ENCODE results near the gene GPR179. TPM values are rescaled to one million over a fixed set of nuclear protein-coding genes. Genes with fewer than 3 reads are reported as not detected.
A peak's percentile ranks its signal among the peaks of the same experiment; 100 is the strongest.
"Not testable (repeated sequence)": the region's sequence is repeated elsewhere in the genome, so short reads cannot be mapped to it uniquely, and the experiment has no call there.

GPR179 gene
- total RNA-seq, 1 donor from 2014 or later = not detected

DNA sequence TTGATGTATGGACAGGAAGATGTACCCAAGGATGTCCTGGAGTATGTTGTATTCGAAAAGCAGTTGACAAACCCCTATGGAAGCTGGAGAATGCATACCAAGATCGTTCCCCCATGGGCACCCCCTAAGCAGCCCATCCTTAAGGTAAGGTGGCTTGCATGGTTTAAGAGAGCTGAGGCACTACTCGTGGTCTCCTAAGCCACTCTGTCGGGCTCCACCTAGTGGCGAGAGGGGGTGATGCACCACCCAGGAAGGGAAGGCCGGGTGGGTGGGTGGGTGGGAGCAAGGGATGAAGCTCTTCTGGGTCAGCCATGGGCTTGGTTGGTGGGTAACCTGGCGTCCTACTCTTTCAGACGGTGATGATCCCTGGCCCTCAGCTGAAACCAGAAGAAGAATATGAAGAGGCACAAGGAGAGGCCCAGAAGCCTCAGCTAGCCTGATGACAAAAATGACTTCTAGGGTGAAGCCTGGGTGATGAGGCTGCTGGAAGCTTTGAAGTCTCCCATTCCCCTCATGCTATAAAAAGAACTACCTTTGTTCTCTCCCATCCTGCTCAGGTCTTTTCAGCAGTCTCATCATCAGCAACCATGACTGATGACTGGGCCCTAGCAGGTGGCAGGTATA lies 21.5 kb downstream of the GPR179 start:
- intact Hi-C loops (cut with DNase I) = no loop called here
- H3K27me3 ChIP-seq = no peaks in the 10 kb centered on the region
- no peaks in the 10 kb centered on the region for H3K4me1 ChIP-seq
- H3K36me3 ChIP-seq = peaks cover 0 to 13% of the 10 kb centered on the region in 2 donors
- TF ChIP-seq POLR2AphosphoS5 (IDR thresholded peaks at IDR 0.05; ENCODE audit: insufficient read depth in 1 of 2, low read depth in 1 of 2) (no peak), POLR2A (IDR thresholded peaks at IDR 0.05) (no peak)
- TF ChIP-seq, protein P1, sequence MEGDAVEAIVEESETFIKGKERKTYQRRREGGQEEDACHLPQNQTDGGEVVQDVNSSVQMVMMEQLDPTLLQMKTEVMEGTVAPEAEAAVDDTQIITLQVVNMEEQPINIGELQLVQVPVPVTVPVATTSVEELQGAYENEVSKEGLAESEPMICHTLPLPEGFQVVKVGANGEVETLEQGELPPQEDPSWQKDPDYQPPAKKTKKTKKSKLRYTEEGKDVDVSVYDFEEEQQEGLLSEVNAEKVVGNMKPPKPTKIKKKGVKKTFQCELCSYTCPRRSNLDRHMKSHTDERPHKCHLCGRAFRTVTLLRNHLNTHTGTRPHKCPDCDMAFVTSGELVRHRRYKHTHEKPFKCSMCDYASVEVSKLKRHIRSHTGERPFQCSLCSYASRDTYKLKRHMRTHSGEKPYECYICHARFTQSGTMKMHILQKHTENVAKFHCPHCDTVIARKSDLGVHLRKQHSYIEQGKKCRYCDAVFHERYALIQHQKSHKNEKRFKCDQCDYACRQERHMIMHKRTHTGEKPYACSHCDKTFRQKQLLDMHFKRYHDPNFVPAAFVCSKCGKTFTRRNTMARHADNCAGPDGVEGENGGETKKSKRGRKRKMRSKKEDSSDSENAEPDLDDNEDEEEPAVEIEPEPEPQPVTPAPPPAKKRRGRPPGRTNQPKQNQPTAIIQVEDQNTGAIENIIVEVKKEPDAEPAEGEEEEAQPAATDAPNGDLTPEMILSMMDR (IDR thresholded peaks at IDR 0.05) = peak in 2 of 3 experiments; percentile 23 to 59
- H3K4me3 ChIP-seq = no peak overlapping the region
- no peak for DNase-seq (ENCODE audit: extremely low spot score in 2 of 2)
- H3K27ac ChIP-seq = no peak overlapping the region
- H3K9me3 ChIP-seq = no peaks in the 10 kb centered on the region

- no peak for TF ChIP-seq POLR2AphosphoS5 (IDR thresholded peaks at IDR 0.05; ENCODE audit: insufficient read depth in 1 of 2, low read depth in 1 of 2)
- no peak for TF ChIP-seq POLR2A (IDR thresholded peaks at IDR 0.05)
- TF ChIP-seq, protein P1 (IDR thresholded peaks at IDR 0.05) = no peak
- no peaks in the 10 kb centered on the region for H3K4me1 ChIP-seq
- no peak overlapping the region for H3K27ac ChIP-seq
- H3K36me3 ChIP-seq = peaks cover 0 to 16% of the 10 kb centered on the region in 2 donors
- no peak overlapping the region for H3K4me3 ChIP-seq
- no peak for DNase-seq (ENCODE audit: extremely low spot score in 2 of 2)
- intact Hi-C loops (cut with DNase I) = no loop called here
- H3K27me3 ChIP-seq = no peaks in the 10 kb centered on the region
- H3K9me3 ChIP-seq = no peaks in the 10 kb centered on the region
These were observed 23.3 kb downstream of the GPR179 start for GRCh38 chr17:38320482-38320881.

GRCh38 chr17:38317081-38317480 lies 26.7 kb downstream of the GPR179 start:
- TF ChIP-seq POLR2A (IDR thresholded peaks at IDR 0.05) (no peak), POLR2AphosphoS5 (IDR thresholded peaks at IDR 0.05; ENCODE audit: insufficient read depth in 1 of 2, low read depth in 1 of 2) (no peak)
- TF ChIP-seq, protein P1 (IDR thresholded peaks at IDR 0.05) = no peak
- peaks cover 0 to 16% of the 10 kb centered on the region in 2 donors for H3K36me3 ChIP-seq
- no peaks in the 10 kb centered on the region for H3K9me3 ChIP-seq

DNA sequence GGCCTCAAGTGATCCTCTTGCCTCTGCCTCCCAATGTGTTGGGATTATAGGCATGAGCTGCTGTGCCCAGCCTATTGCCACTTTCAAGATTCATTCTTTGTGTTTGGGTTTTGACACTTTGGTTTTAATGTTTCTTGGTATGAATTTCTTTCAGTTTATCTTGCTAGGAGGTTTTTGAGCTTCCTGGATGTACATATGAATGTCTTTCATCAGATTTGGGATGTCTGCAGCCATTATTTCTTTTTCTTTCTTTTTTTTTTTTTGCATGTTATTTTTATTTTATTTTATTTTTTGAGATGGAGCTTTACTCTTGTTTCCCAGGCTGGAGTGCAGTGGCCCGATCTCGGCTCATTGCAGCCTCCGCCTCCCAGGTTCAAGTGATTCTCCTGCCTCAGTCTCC lies 28.3 kb downstream of the GPR179 start:
- Histone ChIP-seq H3K27me3 (no peaks in the 10 kb centered on the region), H3K4me3 (no peak overlapping the region), H3K9me3 (no peaks in the 10 kb centered on the region), H3K36me3 (peaks cover 0 to 13% of the 10 kb centered on the region in 2 donors), H3K4me1 (no peaks in the 10 kb centered on the region), H3K27ac (no peak overlapping the region)
- intact Hi-C loops (cut with DNase I) = no loop called here
- DNase-seq (ENCODE audit: extremely low spot score in 2 of 2) = no peak
- TF ChIP-seq POLR2AphosphoS5 (IDR thresholded peaks at IDR 0.05; ENCODE audit: insufficient read depth in 1 of 2, low read depth in 1 of 2) = no peak
- TF ChIP-seq, protein P1 (IDR thresholded peaks at IDR 0.05) = no peak
- TF ChIP-seq POLR2A (IDR thresholded peaks at IDR 0.05) = no peak

More at GRCh38 chr17:38317081-38317480, 26.7 kb downstream of the GPR179 start:
- Histone ChIP-seq H3K27me3 (no peaks in the 10 kb centered on the region), H3K27ac (no peak overlapping the region), H3K4me1 (no peaks in the 10 kb centered on the region), H3K4me3 (no peak overlapping the region)
- intact Hi-C loops (cut with DNase I) = no loop called here
- no peak for DNase-seq (ENCODE audit: extremely low spot score in 2 of 2)

GRCh38 chr17:38296834-38297517 lies 46.8 kb downstream of the GPR179 start, which contains the start of gene MRPL45:
MRPL45 (plus strand) TSS chr17:38297168; CDS start chr17:38297184, 16 bp downstream.
- peak within 1 kb of the TSS; percentile 75 for H3K27ac ChIP-seq
- H3K4me1 ChIP-seq; H3K36me3 ChIP-seq; H3K27me3 ChIP-seq; H3K9me3 ChIP-seq; intact Hi-C loops (cut with DNase I): not testable (repeated sequence)
- DNase-seq (ENCODE audit: extremely low spot score in 2 of 2) = peak; percentile 96 to 98
- TF ChIP-seq POLR2AphosphoS5 (IDR thresholded peaks at IDR 0.05; ENCODE audit: insufficient read depth in 1 of 2, low read depth in 1 of 2) = peak; percentile 61 to 75
- peak within 1 kb of the TSS; percentile 47 to 49 for H3K4me3 ChIP-seq

DNA sequence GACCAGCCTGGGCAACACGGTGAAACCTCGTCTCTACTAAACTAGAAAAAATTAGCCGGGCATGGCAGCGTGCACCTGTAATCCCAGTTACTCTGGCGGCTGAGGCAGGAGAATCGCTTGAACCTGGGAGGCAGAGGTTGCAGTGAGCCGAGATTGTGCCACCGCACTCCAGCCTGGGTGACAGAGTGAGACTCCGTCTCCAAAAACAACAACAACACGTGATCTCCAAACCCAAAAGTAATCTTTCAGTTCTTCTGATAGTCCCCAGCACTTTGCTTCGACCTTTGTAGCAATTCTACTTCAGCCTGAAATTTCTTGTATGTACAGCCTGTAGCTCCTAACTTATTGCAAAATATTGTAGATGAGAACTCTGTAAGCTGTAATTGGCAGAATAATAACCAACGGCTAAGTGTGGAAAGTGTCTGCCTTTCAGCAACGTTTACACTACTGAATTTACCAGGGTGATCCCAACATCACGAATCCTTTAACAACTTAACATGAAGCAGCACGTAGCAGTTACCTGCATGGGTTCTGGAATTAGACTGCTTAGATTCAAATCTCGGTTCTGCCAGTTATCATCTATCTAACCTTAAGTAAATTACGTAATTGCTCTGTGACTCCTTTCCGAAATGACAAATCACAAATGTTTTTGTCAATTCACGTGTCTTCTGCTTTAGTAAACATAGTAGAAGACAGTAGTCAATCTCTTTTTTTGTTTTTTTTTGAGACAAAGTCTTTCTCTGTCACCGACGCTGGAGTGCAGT lies 48.0 kb downstream of the GPR179 start:
- H3K27me3 ChIP-seq; H3K36me3 ChIP-seq; DNase-seq (ENCODE audit: extremely low spot score in 2 of 2); H3K4me3 ChIP-seq; intact Hi-C loops (cut with DNase I); H3K4me1 ChIP-seq; H3K9me3 ChIP-seq: not testable (repeated sequence)
- H3K27ac ChIP-seq = peak overlapping the region; percentile 75

DNA sequence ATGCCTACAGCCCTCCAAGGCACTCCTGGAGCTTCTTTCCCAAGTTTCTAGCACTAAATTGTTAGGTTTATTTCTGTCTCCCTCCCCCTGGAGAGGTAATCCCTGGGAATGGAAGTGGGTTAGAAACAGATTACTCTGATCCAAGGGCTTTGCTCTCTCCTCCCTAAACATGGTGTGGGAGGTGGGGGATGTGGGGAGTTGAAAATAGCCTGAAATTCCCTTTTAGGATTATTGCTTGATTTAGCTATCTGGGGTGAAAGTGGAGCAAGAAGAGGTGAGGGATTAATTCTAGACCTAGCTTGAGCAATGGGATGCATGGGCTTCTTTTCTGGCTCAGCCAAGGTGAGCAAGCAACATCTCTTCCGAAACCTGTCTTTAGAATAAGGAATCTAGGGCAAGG lies 54.0 kb downstream of the GPR179 start:
- H3K36me3 ChIP-seq; H3K4me1 ChIP-seq; intact Hi-C loops (cut with DNase I); H3K4me3 ChIP-seq; H3K27ac ChIP-seq; DNase-seq (ENCODE audit: extremely low spot score in 2 of 2); H3K9me3 ChIP-seq; H3K27me3 ChIP-seq: not testable (repeated sequence)

- H3K4me3 ChIP-seq; H3K27ac ChIP-seq; H3K36me3 ChIP-seq; DNase-seq (ENCODE audit: extremely low spot score in 2 of 2); H3K27me3 ChIP-seq; H3K9me3 ChIP-seq; intact Hi-C loops (cut with DNase I); H3K4me1 ChIP-seq: not testable (repeated sequence)
These were observed 55.4 kb downstream of the GPR179 start for GRCh38 chr17:38288217-38288827.

Measured in vagina (tissue), 2 donors.